Measurements from ENCODE around the gene NRIP3. TPM values are rescaled to one million over a fixed set of nuclear protein-coding genes. Genes with fewer than 3 reads are reported as not detected.

The NRIP3 gene
- total RNA-seq, 2 donors from 2014 or later = 0.95 to 1.2 TPM

GRCh38 chr11:9005087-9005486, 1.3 kb upstream of the NRIP3 start:
- H3K27ac ChIP-seq (ENCODE audit: low read depth, low read length) = no peak overlapping the region
- no peak for TF ChIP-seq CTCF (conservative IDR thresholded peaks at IDR 0.05)
- H3K36me3 ChIP-seq (ENCODE audit: control insufficient read depth, insufficient read depth, low read length) = no peaks in the 10 kb centered on the region
- DNase-seq = no peak
- H3K9ac ChIP-seq (ENCODE audit: extremely low read depth, low read length, poor library complexity, severe bottlenecking) = no peak overlapping the region
- no peaks in the 10 kb centered on the region for H3K36me3 Mint-ChIP-seq (ENCODE audit: low read depth)
- peaks cover 91% of the 10 kb centered on the region for H3K27me3 ChIP-seq (ENCODE audit: control insufficient read depth, insufficient read depth, low read length, poor library complexity, severe bottlenecking)
- peaks cover 3% of the 10 kb centered on the region for H3K4me1 ChIP-seq (ENCODE audit: control insufficient read depth, insufficient read depth, low read length)
- 91 to 100% methylated on average over 4 of the region's 4 CpGs for WGBS, 2 experiments (ENCODE audit: insufficient coverage in 1 of 2, insufficient read length in 1 of 2)
- no peak overlapping the region for H3K4me3 ChIP-seq (ENCODE audit: low read length)
- H3K9me3 ChIP-seq (ENCODE audit: control insufficient read depth, low read length) = no peaks in the 10 kb centered on the region
- H3K4me3 Mint-ChIP-seq = peak overlapping the region; percentile 33
- peaks cover 92% of the 10 kb centered on the region for H3K27me3 Mint-ChIP-seq (ENCODE audit: insufficient read depth)
- no peak overlapping the region for H3K27ac Mint-ChIP-seq
- H3K9me3 Mint-ChIP-seq = peaks cover 2% of the 10 kb centered on the region
- peaks cover 2% of the 10 kb centered on the region for H3K4me1 Mint-ChIP-seq

- Histone ChIP-seq H3K9ac (ENCODE audit: extremely low read depth, low read length, poor library complexity, severe bottlenecking) (no peak overlapping the region), H3K27ac (ENCODE audit: low read depth, low read length) (no peak overlapping the region), H3K27me3 (ENCODE audit: control insufficient read depth, insufficient read depth, low read length, poor library complexity, severe bottlenecking) (peaks cover 90% of the 10 kb centered on the region), H3K4me3 (ENCODE audit: low read length) (peak overlapping the region; percentile 73), H3K4me1 (ENCODE audit: control insufficient read depth, insufficient read depth, low read length) (peaks cover 3% of the 10 kb centered on the region), H3K36me3 (ENCODE audit: control insufficient read depth, insufficient read depth, low read length) (no peaks in the 10 kb centered on the region), H3K9me3 (ENCODE audit: control insufficient read depth, low read length) (no peaks in the 10 kb centered on the region)
- no peaks in the 10 kb centered on the region for H3K36me3 Mint-ChIP-seq (ENCODE audit: low read depth)
- WGBS, 2 experiments (ENCODE audit: insufficient coverage in 1 of 2, insufficient read length in 1 of 2) = 5 to 6% methylated on average over 35 to 69 of the region's 69 CpGs
- H3K27ac Mint-ChIP-seq = no peak overlapping the region
- TF ChIP-seq CTCF (conservative IDR thresholded peaks at IDR 0.05) = no peak
- H3K4me1 Mint-ChIP-seq = peaks cover 2% of the 10 kb centered on the region
- DNase-seq = peak; percentile 88
- peak overlapping the region; percentile 33 for H3K4me3 Mint-ChIP-seq
- H3K9me3 Mint-ChIP-seq = no peaks in the 10 kb centered on the region
- peaks cover 92% of the 10 kb centered on the region for H3K27me3 Mint-ChIP-seq (ENCODE audit: insufficient read depth)
Observed at GRCh38 chr11:9004183-9004926, 554 bp upstream of the NRIP3 start.

- 2 to 10% methylated on average over 4 to 7 of the region's 8 CpGs for WGBS, 2 experiments (ENCODE audit: insufficient coverage in 1 of 2, insufficient read length in 1 of 2)
- no peak overlapping the region for H3K9ac ChIP-seq (ENCODE audit: extremely low read depth, low read length, poor library complexity, severe bottlenecking)
Observed at GRCh38 chr11:9002920-9003572, 755 bp downstream of the NRIP3 start.

More at GRCh38 chr11:9002920-9003572, 755 bp downstream of the NRIP3 start:
- DNase-seq = no peak
- Histone ChIP-seq H3K4me1 (ENCODE audit: control insufficient read depth, insufficient read depth, low read length) (peaks cover 4% of the 10 kb centered on the region), H3K9me3 (ENCODE audit: control insufficient read depth, low read length) (no peaks in the 10 kb centered on the region), H3K27me3 (ENCODE audit: control insufficient read depth, insufficient read depth, low read length, poor library complexity, severe bottlenecking) (peaks cover 77% of the 10 kb centered on the region), H3K36me3 (ENCODE audit: control insufficient read depth, insufficient read depth, low read length) (no peaks in the 10 kb centered on the region), H3K4me3 (ENCODE audit: low read length) (peak overlapping the region; percentile 73), H3K27ac (ENCODE audit: low read depth, low read length) (no peak overlapping the region)
- peaks cover 84% of the 10 kb centered on the region for H3K27me3 Mint-ChIP-seq (ENCODE audit: insufficient read depth)
- H3K9me3 Mint-ChIP-seq = no peaks in the 10 kb centered on the region
- no peak overlapping the region for H3K27ac Mint-ChIP-seq
- peak overlapping the region; percentile 53 for H3K4me3 Mint-ChIP-seq
- peaks cover 7% of the 10 kb centered on the region for H3K4me1 Mint-ChIP-seq
- no peaks in the 10 kb centered on the region for H3K36me3 Mint-ChIP-seq (ENCODE audit: low read depth)
- no peak for TF ChIP-seq CTCF (conservative IDR thresholded peaks at IDR 0.05)
